H1 (cell line): ENCODE data around the gene PLXND1. TPM values are rescaled to one million over a fixed set of nuclear protein-coding genes. Genes with fewer than 3 reads are reported as not detected.

Experiments used
- BACH1 ChIP-seq: IDR thresholded peaks from 2 replicates; pipeline ENCODE4 v1.6.1; 2012; ENCODE audit warnings: low read length, improper control_type of control experiment
- E2F6 ChIP-seq: IDR thresholded peaks from 2 replicates; pipeline ENCODE4 v1.6.1; 2012; ENCODE audit warnings: inconsistent platforms
- EZH2 ChIP-seq: fragments of 200-600 bp; sonication (generic); IDR thresholded peaks from 2 replicates; pipeline ENCODE4 v1.7.1; 2012; ENCODE audit warnings: low read depth, mild to moderate bottlenecking, moderate library complexity, low read length, inconsistent platforms; ENCODE audit not compliant: severe bottlenecking
- POU5F1 ChIP-seq: IDR thresholded peaks from 2 replicates; pipeline ENCODE4 v1.6.1; 2011; ENCODE audit warnings: low read depth, mild to moderate bottlenecking, low read length, moderate library complexity
- RAD21 ChIP-seq, 2 experiments: IDR thresholded peaks in 1 of 2; conservative IDR thresholded peaks in 1 of 2; 2 replicates each; pipeline ENCODE4 v1.6.1; 2011; ENCODE audit warnings: low read depth in 2 of 2, low read length in 2 of 2, improper control_type of control experiment in 1 of 2, inconsistent platforms in 1 of 2, mild to moderate bottlenecking in 1 of 2, moderate library complexity in 1 of 2
- RNF2 ChIP-seq: fragments of 200-900, 300-1000 bp; sonication (generic); IDR thresholded peaks from 2 replicates; pipeline ENCODE4 v1.7.1; 2016; ENCODE audit warnings: borderline replicate concordance, low read depth, mild to moderate bottlenecking, antibody characterized with exemption, low read length; ENCODE audit not compliant: poor library complexity, severe bottlenecking; ENCODE audit errors: missing control alignments
- TEAD4 ChIP-seq: IDR thresholded peaks from 2 replicates; pipeline ENCODE4 v1.6.1; 2012; ENCODE audit warnings: low read depth, low read length, inconsistent platforms, mixed read lengths
- USF2 ChIP-seq: IDR thresholded peaks from 2 replicates; pipeline ENCODE4 v1.6.1; 2011; ENCODE audit warnings: low read length, improper control_type of control experiment
- YY1 ChIP-seq: IDR thresholded peaks from 2 replicates; pipeline ENCODE4 v1.6.1; 2011; ENCODE audit warnings: low read depth, mild to moderate bottlenecking, low read length
- polyA plus RNA-seq, 7 experiments: library from polyadenylated mRNA; depleted of rRNA in 3 of 7; stranded (reverse) in 5 of 7; unstranded in 2 of 7; fragments of >200 nt in 5 of 7; fragments of 200-250 nt in 2 of 7; gene quantifications; 1 replicate in 5 of 7; 2 replicates in 1 of 7; 4 replicates in 1 of 7; pipeline versions ENCODE4 v1.2.1 to v1.2.3, GENCODE V29; 2011 to 2013; ENCODE audit warnings: missing spikeins in 2 of 7, mixed read lengths in 2 of 7
- total RNA-seq: library from RNA; stranded (reverse); fragmentation: NEBNext Ultra II Directional; extraction: Animal tissue kit (Norgen Biotek cat#: 25700); gene quantifications from 2 replicates; pipeline ENCODE4 v1.2.1, GENCODE V29; 2021

The PLXND1 gene
- total and polyA plus RNA-seq, 2 of the 8 experiments (the other 6 are each of a cell fraction or from before 2014, with no cell fraction given) = 17.7 to 66.4 TPM

- TF ChIP-seq E2F6 = no peak
- no peak for TF ChIP-seq YY1
- no peak for TF ChIP-seq POU5F1
- 0 out of 2 replicates have a peak, but pooled peaks have one; percentile 9 for TF ChIP-seq TEAD4
- TF ChIP-seq RAD21 (IDR thresholded peaks at IDR 0.05 in 1 of 2, conservative IDR thresholded peaks at IDR 0.05 in 1 of 2; ENCODE audit: low read depth in 2 of 2, low read length in 2 of 2) = peak; percentile 89 to 94
- no peak for TF ChIP-seq RNF2
- no peak for TF ChIP-seq EZH2
- no peak for TF ChIP-seq BACH1
- TF ChIP-seq USF2 = no peak
Observed at GRCh38 chr3:129650256-129650872, 43.9 kb upstream of the PLXND1 start (continued).
